Astrocyte (in vitro differentiated cells and primary cell): ENCODE data around the gene HPD.

Experiments used
- EZH2 ChIP-seq: IDR thresholded peaks from 2 replicates; pipeline ENCODE4 v1.6.1; 2012; ENCODE audit warnings: mild to moderate bottlenecking, low read length, inconsistent platforms; ENCODE audit not compliant: insufficient read depth
- TF ChIP-seq, protein P1 (sequence below): IDR thresholded peaks from 2 replicates; pipeline ENCODE4 v1.5.1; 2011; ENCODE audit warnings: low read depth, mild to moderate bottlenecking, inconsistent platforms, low read length, moderate library complexity; ENCODE audit not compliant: insufficient read depth

DNA sequence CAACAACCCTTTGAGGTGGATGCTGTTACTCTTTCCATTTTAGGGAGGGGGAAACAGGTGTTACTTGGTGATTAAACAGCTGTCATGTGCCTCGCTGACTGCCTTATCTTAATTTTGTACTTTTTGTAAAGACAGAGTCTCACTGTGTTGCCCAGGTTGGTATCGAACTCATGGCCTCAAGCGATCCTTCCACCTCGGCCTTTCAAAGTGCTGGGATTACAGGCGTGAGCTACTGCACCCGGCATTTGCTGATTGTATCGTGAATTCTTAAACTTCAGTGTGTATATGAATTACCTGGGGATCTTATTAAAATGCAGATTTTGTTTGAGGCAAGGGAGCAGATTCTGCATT is 30.6 kb upstream of the HPD start:
- no peak for TF ChIP-seq EZH2
- TF ChIP-seq, protein P1, sequence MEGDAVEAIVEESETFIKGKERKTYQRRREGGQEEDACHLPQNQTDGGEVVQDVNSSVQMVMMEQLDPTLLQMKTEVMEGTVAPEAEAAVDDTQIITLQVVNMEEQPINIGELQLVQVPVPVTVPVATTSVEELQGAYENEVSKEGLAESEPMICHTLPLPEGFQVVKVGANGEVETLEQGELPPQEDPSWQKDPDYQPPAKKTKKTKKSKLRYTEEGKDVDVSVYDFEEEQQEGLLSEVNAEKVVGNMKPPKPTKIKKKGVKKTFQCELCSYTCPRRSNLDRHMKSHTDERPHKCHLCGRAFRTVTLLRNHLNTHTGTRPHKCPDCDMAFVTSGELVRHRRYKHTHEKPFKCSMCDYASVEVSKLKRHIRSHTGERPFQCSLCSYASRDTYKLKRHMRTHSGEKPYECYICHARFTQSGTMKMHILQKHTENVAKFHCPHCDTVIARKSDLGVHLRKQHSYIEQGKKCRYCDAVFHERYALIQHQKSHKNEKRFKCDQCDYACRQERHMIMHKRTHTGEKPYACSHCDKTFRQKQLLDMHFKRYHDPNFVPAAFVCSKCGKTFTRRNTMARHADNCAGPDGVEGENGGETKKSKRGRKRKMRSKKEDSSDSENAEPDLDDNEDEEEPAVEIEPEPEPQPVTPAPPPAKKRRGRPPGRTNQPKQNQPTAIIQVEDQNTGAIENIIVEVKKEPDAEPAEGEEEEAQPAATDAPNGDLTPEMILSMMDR = no peak
